Calu3 (cell line): Measurements from ENCODE around the gene PCOLCE2. TPM values are rescaled to one million over a fixed set of nuclear protein-coding genes. Genes with fewer than 3 reads are reported as not detected.

Experiments
- BruUV-seq: library from RNA; stranded (reverse); fragments of 400-500 nt; replicated peaks from 2 replicates; lab custom pipeline; 2021; lab: Mats Ljungman, UMichigan
- CTCF ChIA-PET: fragments of 300-600 bp; sonication (Branson Sonifier 250); formaldehyde crosslinking; loops from one replicate; lab custom pipeline; 2022; ENCODE audit warnings: antibody characterized with exemption; lab: Charles Lee
- DNase-seq: peaks from one replicate; pipeline ENCODE4 v3.0.0; 2022
- H3K27ac Mint-ChIP-seq: one replicate; pipeline ENCODE4 v1.8.0; 2022; ENCODE audit warnings: mixed read lengths; ENCODE audit not compliant: unreplicated experiment
- H3K27me3 Mint-ChIP-seq: one replicate; pipeline ENCODE4 v1.8.0; 2022; ENCODE audit warnings: mixed read lengths; ENCODE audit not compliant: unreplicated experiment
- H3K36me3 Mint-ChIP-seq: one replicate; pipeline ENCODE4 v1.8.0; 2022; ENCODE audit warnings: mild to moderate bottlenecking, moderate library complexity, mixed read lengths; ENCODE audit not compliant: insufficient read depth, unreplicated experiment
- H3K4me1 Mint-ChIP-seq: one replicate; pipeline ENCODE4 v1.8.0; 2022; ENCODE audit warnings: mild to moderate bottlenecking, low read depth, mixed read lengths; ENCODE audit not compliant: unreplicated experiment
- H3K4me3 Mint-ChIP-seq: one replicate; pipeline ENCODE4 v1.8.0; 2022; ENCODE audit warnings: mild to moderate bottlenecking, low read depth, moderate library complexity, mixed read lengths; ENCODE audit not compliant: unreplicated experiment
- H3K9me3 Mint-ChIP-seq: one replicate; pipeline ENCODE4 v1.8.0; 2022; ENCODE audit warnings: low read depth, mixed read lengths; ENCODE audit not compliant: unreplicated experiment
- CTCF ChIP-seq: fragments of 200-600 bp; IDR thresholded peaks from one replicate; pipeline ENCODE4 v1.8.0; 2022; ENCODE audit warnings: antibody characterized with exemption; ENCODE audit not compliant: unreplicated experiment
- intact Hi-C: fragments of 100-400 bp; cut with micrococcal nuclease; formaldehyde crosslinking; loops from one replicate; pipeline ENCODE4 v1.10.0; 2022; ENCODE audit not compliant: unreplicated experiment
- total RNA-seq: library from RNA; stranded (reverse); gene quantifications from 2 replicates; pipeline ENCODE4 v1.2.3, GENCODE V29; 2022

PCOLCE2 gene
- total RNA-seq, 1 experiment from 2014 or later: 9.6 TPM

- no peak overlapping the region for H3K4me3 Mint-ChIP-seq
- H3K4me1 Mint-ChIP-seq: no peaks in the 10 kb centered on the region
- BruUV-seq: no TSS peak
- DNase-seq: no peak
- TF ChIP-seq CTCF: no peak
- no peaks in the 10 kb centered on the region for H3K27me3 Mint-ChIP-seq
- intact Hi-C loops: no loop called here
- CTCF ChIA-PET: no interaction called here
- peak overlapping the region; percentile 16 for H3K27ac Mint-ChIP-seq
- no peaks in the 10 kb centered on the region for H3K36me3 Mint-ChIP-seq
- H3K9me3 Mint-ChIP-seq: no peaks in the 10 kb centered on the region
These were observed 111.0 kb downstream of the PCOLCE2 start for GRCh38 chr3:142777927-142778326.

- TF ChIP-seq CTCF: no peak
- Mint-ChIP-seq H3K27ac (no peak overlapping the region), H3K27me3 (no peaks in the 10 kb centered on the region), H3K4me1 (no peaks in the 10 kb centered on the region), H3K4me3 (no peak overlapping the region), H3K36me3 (no peaks in the 10 kb centered on the region), H3K9me3 (no peaks in the 10 kb centered on the region)
- CTCF ChIA-PET: no interaction called here
- intact Hi-C loops: no loop called here
- DNase-seq: no peak
- no TSS peak for BruUV-seq
These were observed 120.5 kb downstream of the PCOLCE2 start for GRCh38 chr3:142768338-142768737.

Other genes starting within 250 kb of the PCOLCE2 start
- gene TRPC1, start 165.0 kb downstream of the PCOLCE2 start, total RNA-seq: 5.6 and 10.9 TPM in 2 replicates
- 1.3 and 2.0 TPM in 2 replicates for gene PAQR9, start 74.6 kb upstream of the PCOLCE2 start, total RNA-seq
- gene U2SURP, start 112.5 kb upstream of the PCOLCE2 start, total RNA-seq: 275 TPM in 2 replicates
- 0.34 and 0.38 TPM in 2 replicates for gene CHST2, start 230.7 kb upstream of the PCOLCE2 start, total RNA-seq